Measurements from ENCODE around the gene JMJD8. TPM values are rescaled to one million over a fixed set of nuclear protein-coding genes. Genes with fewer than 3 reads are reported as not detected.
A peak's percentile ranks its signal among the peaks of the same experiment; 100 is the strongest.

Gene JMJD8
- total and polyA plus RNA-seq, 9 of the 15 experiments (the other 6 are each of a cell fraction or from before 2014, with no cell fraction given), result 1.2 to 50.6 (median 29.3) TPM

- TF ChIP-seq ZBTB33 (CRISPR knock-in tag; IDR thresholded peaks at IDR 0.05) (peak; percentile 98), SNRNP70 (optimal IDR thresholded peaks at IDR 0.05; ENCODE audit: low read depth, low read length) (peak; percentile 61), LCOR (CRISPR knock-in tag; IDR thresholded peaks at IDR 0.05) (no peak), ZNF740 (CRISPR knock-in tag; IDR thresholded peaks at IDR 0.05) (peak; percentile 82; the same call in 1 of the 2 replicates), ZNF740 (tag; IDR thresholded peaks at IDR 0.05) (peak in 1 of 2 experiments; percentile 82; a peak in 2 of 4 replicates), FOS (IDR thresholded peaks at IDR 0.05; ENCODE audit: extremely low read depth, insufficient read length) (no peak), ZNF668 (CRISPR knock-in tag; IDR thresholded peaks at IDR 0.05) (no peak), HDAC6 (IDR thresholded peaks at IDR 0.05; ENCODE audit: low read depth, low read length) (no peak), EGR1 (conservative IDR thresholded peaks at IDR 0.05) (peak; percentile 43; the same call in 1 of the 2 replicates), NFXL1 (CRISPR knock-in tag; IDR thresholded peaks at IDR 0.05) (no peak), ZNF583 (CRISPR knock-in tag; IDR thresholded peaks at IDR 0.05) (no peak), RNF219 (CRISPR knock-in tag; IDR thresholded peaks at IDR 0.05) (no peak), CTBP1 (IDR thresholded peaks at IDR 0.05; ENCODE audit: borderline replicate concordance) (no peak), ZNF175 (CRISPR knock-in tag; IDR thresholded peaks at IDR 0.05; ENCODE audit: low read depth) (no peak), SAFB2 (IDR thresholded peaks at IDR 0.05; ENCODE audit: borderline replicate concordance, low read depth, low read length, severe bottlenecking) (no peak), E2F6 (IDR thresholded peaks at IDR 0.05; ENCODE audit: borderline replicate concordance in 1 of 2, extremely low read depth in 1 of 2, insufficient read depth in 1 of 2, insufficient read length in 1 of 2, low read depth in 1 of 2, low read length in 1 of 2, poor library complexity in 1 of 2, severe bottlenecking in 1 of 2) (peak in 1 of 2 experiments; percentile 56)
Measured at GRCh38 chr16:728890-729744, 45.0 kb upstream of the JMJD8 start (continued).

All from K562 (cell line).